G401 (cell line): Measurements from ENCODE around the gene RND2. TPM values are rescaled to one million over a fixed set of nuclear protein-coding genes. Genes with fewer than 3 reads are reported as not detected.

Source experiments
- DNase-seq: peaks from one replicate; pipeline ENCODE4 v3.0.0-alpha.2; 2015; ENCODE audit warnings: low spot score
- in situ Hi-C: cut with HindIII; loops from 2 replicates; pipeline ENCODE4 v1.10.0; 2016; ENCODE audit warnings: low sequenced_read_pairs, mixed read lengths
- total RNA-seq: library from RNA; depleted of rRNA; stranded (reverse); fragments of >200 nt; shearing (Covaris generic); gene quantifications from 2 replicates; pipeline ENCODE4 v1.2.3, GENCODE V29; 2014; rRNA removed

The RND2 gene
- total RNA-seq, 1 experiment from 2014 or later = 10.9 TPM

DNA sequence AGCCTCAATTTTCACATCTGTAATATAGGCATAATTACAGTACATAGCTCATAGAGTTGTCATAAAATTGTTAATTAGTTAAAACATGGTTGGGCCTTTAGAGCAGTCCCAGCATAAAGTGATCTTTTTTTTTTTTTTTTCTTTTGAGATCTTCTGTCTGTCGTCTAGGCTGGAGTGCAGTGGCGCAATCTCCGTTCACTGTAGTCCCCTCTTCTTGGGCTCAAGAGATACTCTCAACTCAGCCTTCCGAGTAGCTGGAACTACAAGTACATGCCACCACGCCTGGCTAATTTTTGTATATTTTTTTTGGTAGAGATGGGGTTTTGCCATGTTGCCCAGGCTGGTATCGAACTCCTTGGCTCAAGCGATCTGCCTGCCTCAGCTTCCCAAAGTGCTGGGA, 31.0 kb downstream of the RND2 start:
- DNase-seq = no peak
- in situ Hi-C loops = no loop called here

DNA sequence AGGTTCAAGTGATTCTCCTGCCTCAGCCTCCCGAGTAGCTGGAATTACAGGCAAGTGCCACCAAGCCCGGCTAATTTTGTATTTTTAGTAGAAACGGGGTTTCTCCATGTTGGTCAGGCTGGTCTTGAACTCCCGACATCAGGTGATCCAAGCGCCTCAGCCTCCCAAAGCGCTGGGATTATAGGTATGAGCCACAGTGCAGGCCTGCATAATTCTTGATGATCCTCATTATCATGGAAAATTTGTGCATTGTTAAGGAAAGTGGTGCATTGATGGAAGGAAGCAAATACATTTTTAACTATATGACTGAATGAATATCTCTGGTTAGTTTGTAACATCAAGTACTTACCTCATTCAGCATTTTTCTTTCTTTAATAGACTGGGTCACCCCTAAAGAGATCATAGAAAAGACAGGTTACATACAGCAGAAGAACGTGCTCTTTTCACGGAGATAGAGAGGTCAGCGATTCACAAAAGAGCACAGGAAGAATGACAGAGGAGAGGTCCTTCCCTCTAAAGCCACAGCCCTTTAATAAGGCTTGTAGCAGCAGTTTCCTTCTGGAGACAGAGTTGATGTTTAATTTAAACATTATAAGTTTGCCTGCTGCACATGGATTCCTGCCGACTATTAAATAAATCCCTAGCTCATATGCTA, 38.1 kb downstream of the RND2 start:
- no peak for DNase-seq
- in situ Hi-C loops = no loop called here

DNA sequence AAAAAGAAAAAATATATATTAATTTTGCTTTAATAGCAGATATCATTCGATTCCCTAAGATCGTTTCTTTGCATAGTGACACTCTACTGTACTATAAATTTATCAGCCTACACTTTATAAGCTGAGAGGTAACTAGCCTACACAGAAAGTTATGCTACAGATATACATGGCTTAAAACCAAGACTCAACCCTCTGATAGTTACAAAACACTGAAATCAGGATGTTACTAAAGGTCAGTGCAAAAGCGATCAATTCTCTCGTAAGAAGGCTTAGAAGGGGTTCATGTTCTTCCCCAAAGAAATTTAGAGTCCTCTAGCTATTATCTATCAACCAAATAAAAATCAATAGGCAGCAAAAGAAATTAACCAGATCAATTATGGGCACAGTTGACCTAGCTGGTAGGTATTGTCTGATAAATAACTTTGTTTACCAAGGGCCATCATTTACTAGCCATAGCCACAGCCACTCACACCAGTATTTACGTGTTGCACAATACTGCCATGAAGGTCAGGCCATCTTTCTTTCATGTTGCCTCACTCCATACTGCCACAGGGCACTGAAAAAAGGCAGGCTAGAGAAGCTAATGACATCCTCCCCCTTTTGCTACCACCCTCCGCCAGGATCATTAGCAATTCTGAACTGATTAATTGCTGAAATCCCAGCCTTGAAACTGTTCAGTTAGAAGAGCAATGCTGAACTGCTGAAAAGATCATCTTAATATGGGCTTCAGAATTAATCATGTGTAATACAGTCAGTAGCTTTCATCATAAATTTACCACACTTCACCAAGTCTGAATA, 43.7 kb downstream of the RND2 start:
- no peak for DNase-seq
- in situ Hi-C loops = no loop called here

DNA sequence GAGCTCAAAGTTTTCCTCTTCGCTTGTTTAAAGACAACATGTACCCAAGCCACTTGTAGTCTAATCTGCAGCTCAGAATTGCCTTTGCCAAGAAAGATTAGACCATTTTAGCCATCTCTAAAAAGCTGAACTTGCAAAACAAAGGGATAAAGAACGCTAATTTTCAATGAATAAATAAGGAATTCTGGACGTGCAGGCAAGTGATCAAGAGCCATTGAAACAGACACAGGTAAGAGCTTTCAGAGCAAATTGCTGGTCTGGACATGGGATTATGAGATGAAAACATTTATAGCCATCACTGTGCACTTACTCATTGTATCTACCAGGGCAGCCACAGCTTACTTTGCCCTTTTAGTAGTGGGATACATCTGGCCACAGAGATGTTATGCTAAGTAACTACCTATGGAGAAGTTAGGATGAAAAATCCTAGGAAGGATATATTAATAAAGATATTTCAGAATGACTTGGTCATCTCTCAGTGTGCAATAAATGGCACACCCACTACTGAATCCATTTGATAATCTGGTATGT, 44.4 kb downstream of the RND2 start:
- DNase-seq = no peak
- in situ Hi-C loops = no loop called here

DNA sequence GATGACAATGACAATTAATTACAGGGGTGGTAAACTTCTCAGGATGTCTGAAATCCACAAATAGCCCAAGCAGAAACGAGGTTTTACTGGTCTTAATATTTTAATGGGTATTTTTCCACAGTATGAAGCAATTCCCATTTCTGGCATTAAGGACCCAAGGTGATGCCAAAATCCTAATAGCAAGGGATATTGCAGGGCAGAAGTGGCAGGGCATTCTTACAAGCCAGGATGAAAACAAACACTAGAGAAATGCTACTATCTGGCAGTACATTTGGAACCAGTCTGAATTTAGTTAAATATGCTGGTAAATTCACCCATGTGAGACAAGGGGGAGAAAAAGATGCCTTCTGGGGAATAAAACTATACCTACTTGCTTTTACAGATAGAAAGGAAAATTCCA, 45.2 kb downstream of the RND2 start:
- no peak for DNase-seq
- in situ Hi-C loops = no loop called here

DNA sequence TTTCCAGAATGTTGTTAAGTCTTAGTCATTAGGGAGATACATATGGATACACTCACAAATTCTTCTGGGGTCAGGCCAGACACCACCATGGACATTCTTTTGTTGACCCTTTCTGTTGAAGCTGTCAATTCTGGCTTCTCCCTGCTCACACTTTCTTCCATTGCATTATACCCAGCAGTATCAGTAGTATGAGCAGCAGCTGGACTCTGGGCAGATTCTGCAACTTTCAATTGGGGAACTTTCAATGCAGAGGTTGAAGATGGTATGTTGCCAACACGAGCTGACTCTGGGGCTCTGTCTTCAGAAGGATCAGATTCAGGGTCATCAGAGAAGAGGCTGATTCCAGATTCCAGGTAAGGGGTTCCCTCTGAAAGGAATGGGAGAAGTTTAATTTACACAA, 45.8 kb downstream of the RND2 start:
- in situ Hi-C loops = no loop called here

DNA sequence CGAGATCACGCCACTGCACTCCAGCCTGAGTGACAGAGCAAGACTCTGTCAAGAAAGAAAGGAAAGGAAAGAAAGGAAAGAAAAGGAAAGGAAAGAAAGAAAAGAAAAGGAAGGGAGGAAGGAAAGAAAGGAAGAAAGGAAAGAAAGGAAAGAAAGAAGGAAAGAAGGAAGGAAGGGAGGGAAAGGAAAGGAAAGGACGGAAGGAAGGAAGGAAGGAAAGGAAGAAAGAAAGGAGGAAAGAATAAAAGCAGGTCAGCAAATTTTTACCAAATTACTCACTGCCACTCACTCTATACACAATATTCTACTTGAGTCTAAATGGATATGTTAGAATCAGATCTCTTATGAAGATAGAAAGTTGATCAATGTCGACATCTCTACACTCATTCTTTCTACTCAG, 49.8 kb downstream of the RND2 start:
- no peak for DNase-seq
- in situ Hi-C loops = no loop called here

More for the DNA sequence above, 45.8 kb downstream of the RND2 start:
- DNase-seq = no peak

DNA sequence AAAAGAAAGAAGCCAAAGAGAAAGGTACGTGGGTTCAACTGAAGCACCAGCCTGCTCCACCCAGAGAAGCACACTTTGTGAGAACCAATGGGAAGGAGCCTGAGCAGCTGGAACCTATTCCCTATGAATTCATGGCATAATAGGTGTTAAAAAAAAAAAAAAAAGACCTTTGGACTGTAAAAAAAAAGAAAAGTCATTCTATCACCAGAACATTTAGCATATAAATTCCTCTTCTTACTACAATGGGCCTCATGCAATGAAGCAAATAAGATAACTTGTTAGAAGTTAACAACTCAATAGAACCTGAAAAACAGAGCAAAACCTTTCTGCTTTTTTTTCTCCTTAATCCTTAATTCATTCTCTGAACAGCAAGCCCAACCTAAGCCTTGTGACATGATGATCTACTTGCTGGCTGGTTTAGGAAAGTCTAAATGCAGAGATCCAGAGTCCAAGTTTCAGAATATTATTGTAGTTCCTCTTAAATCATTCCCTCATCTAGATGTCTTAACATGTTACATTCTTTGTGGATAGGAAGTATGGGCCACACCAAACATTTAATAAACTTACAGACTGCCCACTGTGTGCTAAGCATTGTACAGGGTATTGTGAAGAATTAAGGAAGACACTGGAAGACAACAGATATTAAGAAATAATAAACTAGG, 54.7 kb downstream of the RND2 start:
- in situ Hi-C loops = no loop called here
- DNase-seq = no peak

Other genes starting within 250 kb of the RND2 start
- not detected in 2 replicates for gene WNK4, start 244.6 kb upstream of the RND2 start, total RNA-seq
- 53.7 and 75.4 TPM in 2 replicates for gene COA3, start 226.5 kb upstream of the RND2 start, total RNA-seq
- 0.18 TPM in 1 of 2 replicates, not detected in the other for gene CNTD1, start 226.4 kb upstream of the RND2 start, total RNA-seq
- gene BECN1, start 200.9 kb upstream of the RND2 start, total RNA-seq = 71.6 and 109 TPM in 2 replicates
- gene PSME3, start 191.8 kb upstream of the RND2 start, total RNA-seq = 53.6 and 116 TPM in 2 replicates
- not detected in 2 replicates for gene AOC2, start 180.7 kb upstream of the RND2 start, total RNA-seq
- gene AOC3, start 174.0 kb upstream of the RND2 start, total RNA-seq = 0.78 TPM in 1 of 2 replicates, not detected in the other
- gene G6PC1, start 124.4 kb upstream of the RND2 start, total RNA-seq = not detected in 2 replicates
- 15.3 and 42.3 TPM in 2 replicates for gene AARSD1, start 60.8 kb upstream of the RND2 start, total RNA-seq
- not detected in 2 replicates for gene PTGES3L, start 45.2 kb upstream of the RND2 start, total RNA-seq
- gene RUNDC1, start 44.7 kb upstream of the RND2 start, total RNA-seq = 7.2 and 9.5 TPM in 2 replicates
- gene RPL27, start 26.8 kb upstream of the RND2 start, total RNA-seq = 1,864 and 2,481 TPM in 2 replicates
- gene IFI35, start 18.4 kb upstream of the RND2 start, total RNA-seq = 34.8 and 41.6 TPM in 2 replicates
- gene VAT1, start 2.8 kb upstream of the RND2 start, total RNA-seq = 307 and 355 TPM in 2 replicates
- gene BRCA1, start 100.1 kb downstream of the RND2 start, total RNA-seq = 22.8 and 53.3 TPM in 2 replicates
- 42.8 and 63.6 TPM in 2 replicates for gene NBR1, start 146.0 kb downstream of the RND2 start, total RNA-seq
- gene TMEM106A, start 186.6 kb downstream of the RND2 start, total RNA-seq = not detected in 2 replicates
- not detected in 2 replicates for gene CCDC200, start 203.4 kb downstream of the RND2 start, total RNA-seq
- gene RNU2-1, start 208.7 kb downstream of the RND2 start, total RNA-seq = not detected in 2 replicates